GM18520 (cell line): ENCODE measurements around the gene PRDM15.

Experiments
- ATAC-seq: cut with Tn5 transposase; IDR thresholded peaks from one replicate; pipeline ENCODE4 v1.9.1; 2021; ENCODE audit not compliant: unreplicated experiment

The PRDM15 gene, protein sequence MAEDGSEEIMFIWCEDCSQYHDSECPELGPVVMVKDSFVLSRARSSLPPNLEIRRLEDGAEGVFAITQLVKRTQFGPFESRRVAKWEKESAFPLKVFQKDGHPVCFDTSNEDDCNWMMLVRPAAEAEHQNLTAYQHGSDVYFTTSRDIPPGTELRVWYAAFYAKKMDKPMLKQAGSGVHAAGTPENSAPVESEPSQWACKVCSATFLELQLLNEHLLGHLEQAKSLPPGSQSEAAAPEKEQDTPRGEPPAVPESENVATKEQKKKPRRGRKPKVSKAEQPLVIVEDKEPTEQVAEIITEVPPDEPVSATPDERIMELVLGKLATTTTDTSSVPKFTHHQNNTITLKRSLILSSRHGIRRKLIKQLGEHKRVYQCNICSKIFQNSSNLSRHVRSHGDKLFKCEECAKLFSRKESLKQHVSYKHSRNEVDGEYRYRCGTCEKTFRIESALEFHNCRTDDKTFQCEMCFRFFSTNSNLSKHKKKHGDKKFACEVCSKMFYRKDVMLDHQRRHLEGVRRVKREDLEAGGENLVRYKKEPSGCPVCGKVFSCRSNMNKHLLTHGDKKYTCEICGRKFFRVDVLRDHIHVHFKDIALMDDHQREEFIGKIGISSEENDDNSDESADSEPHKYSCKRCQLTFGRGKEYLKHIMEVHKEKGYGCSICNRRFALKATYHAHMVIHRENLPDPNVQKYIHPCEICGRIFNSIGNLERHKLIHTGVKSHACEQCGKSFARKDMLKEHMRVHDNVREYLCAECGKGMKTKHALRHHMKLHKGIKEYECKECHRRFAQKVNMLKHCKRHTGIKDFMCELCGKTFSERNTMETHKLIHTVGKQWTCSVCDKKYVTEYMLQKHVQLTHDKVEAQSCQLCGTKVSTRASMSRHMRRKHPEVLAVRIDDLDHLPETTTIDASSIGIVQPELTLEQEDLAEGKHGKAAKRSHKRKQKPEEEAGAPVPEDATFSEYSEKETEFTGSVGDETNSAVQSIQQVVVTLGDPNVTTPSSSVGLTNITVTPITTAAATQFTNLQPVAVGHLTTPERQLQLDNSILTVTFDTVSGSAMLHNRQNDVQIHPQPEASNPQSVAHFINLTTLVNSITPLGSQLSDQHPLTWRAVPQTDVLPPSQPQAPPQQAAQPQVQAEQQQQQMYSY

DNA sequence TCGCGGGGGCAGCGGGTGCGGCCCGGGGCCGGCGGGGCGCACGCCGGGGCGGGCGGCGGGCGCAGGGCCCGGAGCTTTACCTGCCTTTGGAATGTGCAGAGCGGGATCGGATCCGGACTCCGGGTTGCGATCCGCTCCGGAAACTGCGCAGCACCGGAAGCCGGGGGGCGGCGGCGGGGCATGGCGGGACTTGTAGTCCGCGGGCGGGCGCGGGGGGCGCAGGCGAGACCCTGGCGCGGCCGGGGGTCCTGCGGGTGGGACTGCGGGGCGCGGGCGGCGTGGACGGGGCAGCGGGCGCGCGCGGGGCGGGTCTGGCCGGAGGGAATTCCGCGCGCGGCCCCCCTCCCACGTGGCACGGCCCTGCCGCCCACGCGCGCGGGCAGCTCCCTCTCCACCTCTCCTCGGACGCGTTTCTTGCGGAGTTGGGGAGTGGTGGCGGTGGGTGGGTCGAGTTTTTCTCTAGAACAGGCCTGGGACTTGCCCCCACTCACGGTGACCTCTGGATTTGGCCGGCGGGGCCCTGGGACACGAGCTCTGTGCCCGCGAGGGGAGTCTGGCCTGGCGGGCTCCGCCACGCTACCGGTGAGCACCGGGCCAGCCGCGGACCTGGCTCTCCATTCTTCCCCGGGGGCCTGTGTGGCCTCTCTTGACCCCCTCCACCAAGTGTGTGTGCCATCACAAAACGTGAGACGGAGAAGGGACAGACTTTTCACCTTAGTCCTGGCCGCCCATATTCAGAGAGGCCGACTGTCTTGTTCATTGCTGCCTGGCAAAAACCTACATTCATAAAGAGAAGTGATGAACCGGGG, at the start of gene PRDM15:
PRDM15 (minus strand) TSS at position 155 of the 809 bp plus-strand sequence. CDS start 18,981 bp downstream, outside the sequence.
- ATAC-seq = peak; percentile 64

DNA sequence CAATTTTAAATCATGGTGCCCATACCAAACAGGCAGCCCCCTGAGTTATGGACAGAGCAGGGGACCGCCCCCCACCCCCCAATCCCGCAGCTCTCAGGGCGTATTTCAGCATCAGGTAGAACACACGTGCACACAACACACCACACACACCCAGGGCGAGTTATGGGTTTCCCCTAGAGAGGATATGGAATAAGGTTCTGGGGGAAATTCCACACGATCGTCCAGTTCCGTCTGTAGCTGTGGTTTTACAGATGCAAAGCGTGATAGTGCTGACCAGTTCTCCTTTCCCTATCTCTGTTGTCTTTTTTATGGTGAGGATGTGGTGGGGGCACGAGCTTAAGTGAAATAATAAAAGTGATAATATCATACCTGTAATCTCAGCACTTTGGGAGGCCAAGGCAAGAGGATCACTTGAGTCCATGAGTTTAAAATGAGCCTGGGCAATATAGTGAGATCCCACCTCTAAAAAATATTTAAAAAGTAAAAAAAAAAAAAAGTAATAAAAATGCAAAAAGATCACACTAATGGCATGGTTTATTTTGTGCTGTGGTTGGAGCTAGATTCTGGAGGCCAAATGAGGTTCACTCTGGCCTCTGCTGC, 49.6 kb upstream of the PRDM15 start:
- peak; percentile 70 for ATAC-seq

DNA sequence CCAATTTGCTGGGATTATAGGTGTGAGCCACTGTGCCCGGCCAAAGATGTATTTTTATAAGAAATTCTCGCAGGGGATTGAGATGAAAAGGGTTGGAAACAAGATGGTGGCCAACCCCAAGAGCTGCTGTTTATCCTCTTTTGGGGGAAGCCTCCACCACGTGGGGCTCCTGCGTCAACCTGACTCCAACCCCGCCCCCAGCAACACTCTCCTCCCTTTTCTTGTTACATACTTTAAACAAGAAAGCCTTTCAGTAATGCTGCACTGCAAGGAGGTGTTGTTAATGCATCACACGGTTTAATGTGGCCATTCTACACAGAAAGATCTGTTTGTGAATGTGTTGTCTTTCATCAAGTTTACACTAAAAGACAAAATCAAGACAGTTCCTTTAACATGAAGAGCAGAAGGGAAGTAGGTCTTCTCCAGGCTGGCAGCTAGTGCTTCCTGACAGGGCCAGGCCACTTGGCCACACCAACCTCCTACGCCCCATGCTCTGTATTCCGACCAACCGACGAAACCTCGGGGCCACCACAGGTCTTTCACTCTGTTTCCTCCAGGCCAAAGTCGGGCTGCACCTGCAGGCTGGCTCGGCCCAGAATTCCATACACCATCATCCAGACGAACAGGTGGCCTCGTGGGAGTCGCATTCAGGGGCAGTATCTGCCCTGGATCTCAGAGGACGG, 48.7 kb upstream of the PRDM15 start:
- ATAC-seq = no peak

DNA sequence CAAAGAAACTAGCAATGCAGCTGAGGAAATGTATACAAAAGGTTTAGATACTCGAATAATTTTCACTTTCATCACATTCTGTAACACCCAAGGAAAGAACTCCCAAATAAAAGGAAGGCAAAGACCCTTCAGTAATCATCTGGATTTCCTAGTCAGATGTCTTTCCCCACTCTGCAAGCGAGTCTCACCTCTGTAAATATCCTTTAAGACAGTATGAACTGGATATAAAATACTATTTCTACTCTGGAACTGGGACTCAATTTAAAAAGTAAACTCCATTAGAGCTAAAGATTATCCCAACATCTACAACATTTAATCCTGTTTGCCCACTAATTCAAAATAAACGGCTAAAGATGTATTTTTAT, 47.6 kb upstream of the PRDM15 start:
- ATAC-seq = no peak

DNA sequence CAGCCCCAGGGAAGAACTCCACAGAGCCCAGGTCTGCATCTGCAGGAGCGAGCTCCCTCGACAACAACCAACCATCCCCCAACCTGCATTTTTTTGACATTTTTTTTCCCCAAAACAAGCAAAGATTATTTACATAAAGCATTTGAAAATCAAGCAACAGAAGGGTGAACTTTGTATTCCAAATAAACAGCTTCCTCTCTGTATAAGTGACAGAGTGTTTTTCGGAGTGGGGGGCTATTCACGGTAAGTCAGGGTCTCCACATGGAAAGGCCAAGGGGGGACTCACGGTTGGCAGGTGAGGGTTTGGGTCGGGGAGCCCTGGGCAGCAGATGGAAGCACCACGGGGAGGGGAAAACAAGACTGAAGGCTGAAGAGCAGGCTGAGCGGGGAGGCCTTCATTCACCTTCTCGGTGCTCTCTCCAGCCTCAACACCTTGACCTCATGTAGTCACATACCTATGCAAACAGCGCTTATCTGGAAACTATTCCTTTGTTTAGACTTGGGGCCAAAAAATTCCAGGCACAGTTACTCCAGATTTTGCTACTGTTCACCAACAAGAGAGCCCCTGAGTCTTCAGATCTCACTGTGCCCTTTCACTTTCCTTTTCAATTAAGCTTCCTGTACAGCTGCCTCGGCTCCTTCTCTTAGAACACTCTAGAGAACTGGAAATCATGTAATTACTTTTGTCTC, 47.1 kb upstream of the PRDM15 start:
- peak; percentile 39 for ATAC-seq

DNA sequence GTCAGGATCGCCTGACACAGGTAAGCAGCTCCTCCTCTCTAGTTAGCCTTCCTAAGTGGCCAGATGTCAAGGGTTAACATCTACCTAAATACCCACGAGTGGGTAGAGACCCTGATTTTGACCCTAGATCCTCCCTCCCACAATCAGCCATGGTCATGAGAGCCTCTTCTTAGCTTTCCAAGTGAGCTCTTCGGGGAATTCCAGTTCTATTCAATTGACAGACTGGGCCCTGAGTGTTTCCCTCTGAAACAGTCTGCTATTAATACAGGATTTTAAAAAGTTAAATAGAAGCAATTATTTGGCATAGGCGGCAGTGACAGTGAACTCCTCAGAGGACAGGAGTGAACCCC, 46.6 kb upstream of the PRDM15 start:
- ATAC-seq = no peak

DNA sequence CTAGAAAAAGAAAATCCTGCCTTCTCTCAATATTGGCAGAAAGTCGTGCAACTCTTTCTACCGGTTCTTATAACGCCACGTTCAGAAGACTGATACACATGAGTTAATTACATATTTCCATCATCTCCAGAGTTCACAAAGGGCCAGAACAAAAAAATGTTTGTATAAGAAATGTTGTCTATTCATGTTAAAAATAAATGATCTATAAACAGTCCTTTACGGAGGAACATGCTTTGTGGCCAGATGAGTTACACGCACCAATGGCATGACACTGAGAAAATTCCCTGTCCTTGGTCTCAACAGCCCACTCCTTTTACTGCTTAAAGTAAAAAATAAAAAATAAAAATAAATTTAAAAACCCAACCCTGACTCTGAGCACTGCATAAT, 45.2 kb upstream of the PRDM15 start:
- ATAC-seq = no peak

DNA sequence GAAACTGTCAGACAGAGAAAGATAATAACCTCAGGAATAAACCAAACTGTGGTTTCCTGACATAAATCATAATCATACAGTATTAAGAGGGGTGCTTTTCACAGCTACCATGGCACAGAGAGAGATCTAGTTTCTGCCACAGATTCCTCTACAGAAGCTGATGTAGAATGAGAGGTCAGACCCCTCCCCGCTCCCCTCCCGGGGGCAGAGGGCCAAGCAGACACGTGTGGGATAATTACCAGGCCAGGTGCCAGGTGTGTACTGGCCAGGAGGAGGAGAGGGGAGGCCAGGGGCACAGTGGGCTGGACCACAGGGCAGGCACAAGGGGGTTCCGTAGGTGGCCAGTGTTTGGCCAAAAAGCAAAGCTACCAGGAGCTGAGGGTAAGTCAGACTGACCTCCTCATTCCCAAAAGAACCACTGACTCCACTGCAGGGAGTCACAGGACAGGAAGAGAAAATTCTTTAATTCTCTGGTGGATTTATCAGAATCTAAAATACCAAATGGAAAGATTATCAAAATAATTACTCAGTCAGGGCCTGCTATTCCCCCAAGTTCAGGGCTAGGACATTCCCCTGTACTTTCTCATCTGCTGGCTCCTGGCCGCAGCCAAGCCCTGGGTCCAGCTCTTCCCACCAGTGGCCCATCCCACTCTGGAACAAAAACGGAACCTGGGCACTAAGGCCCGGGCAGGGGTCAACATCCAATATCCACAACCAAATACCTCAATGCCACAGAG, 44.7 kb upstream of the PRDM15 start:
- ATAC-seq = no peak

DNA sequence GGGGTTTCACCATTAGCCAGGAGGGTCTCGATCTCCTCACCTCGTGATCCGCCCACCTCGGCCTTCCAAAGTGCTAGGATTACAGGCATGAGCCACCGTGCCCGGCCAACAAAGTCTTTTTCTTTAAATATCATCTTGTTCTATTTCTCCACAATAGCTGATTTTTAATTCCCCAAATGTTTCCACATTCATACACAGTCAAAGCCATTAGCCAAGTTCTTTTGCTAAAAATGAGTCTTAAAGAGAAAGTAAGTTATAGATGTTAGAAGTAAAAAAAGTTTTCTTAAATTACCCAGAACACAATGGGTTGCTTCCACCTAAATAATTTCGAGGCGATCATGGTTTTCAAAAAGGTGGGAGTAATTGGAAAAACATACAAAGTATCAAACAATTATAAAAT, 44.0 kb upstream of the PRDM15 start:
- ATAC-seq = no peak

DNA sequence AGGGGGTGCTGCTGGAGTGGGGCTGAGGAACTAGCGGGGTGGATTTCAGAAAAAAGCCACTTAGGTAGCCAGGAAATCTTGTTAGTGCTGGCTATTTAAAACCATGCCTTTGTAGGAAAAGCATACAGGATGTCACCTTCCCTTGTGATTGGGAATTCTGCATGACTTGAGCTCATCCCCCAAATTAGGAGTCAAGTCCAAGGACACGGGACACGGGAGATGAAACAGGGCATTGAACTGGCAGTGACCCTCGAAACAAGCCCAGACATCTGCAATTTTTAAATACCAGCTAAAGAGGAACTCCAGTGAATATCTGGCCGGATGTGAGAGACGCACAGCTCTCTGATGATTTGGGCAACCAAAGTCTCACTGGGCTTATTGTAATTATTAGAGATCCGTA, 41.9 kb upstream of the PRDM15 start:
- ATAC-seq = no peak

DNA sequence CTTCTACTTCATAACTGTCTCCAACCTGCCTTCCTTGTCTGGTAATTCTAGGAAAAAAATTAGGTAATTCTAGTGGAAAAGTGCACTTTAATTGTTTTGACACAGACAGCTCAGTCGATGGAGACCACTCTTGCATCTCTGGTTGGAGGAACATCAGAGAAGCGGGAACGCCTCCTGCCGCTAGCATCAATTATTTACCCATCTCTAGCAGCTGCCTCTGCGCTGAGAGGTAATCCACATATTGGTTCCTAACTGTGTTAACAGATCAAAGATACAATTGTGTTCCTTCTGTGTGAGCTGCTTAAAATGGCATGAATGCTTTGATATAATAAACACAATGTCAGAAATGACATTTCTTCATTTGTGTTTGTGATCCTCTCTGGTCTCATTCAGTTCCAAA, 41.3 kb upstream of the PRDM15 start:
- ATAC-seq = no peak

DNA sequence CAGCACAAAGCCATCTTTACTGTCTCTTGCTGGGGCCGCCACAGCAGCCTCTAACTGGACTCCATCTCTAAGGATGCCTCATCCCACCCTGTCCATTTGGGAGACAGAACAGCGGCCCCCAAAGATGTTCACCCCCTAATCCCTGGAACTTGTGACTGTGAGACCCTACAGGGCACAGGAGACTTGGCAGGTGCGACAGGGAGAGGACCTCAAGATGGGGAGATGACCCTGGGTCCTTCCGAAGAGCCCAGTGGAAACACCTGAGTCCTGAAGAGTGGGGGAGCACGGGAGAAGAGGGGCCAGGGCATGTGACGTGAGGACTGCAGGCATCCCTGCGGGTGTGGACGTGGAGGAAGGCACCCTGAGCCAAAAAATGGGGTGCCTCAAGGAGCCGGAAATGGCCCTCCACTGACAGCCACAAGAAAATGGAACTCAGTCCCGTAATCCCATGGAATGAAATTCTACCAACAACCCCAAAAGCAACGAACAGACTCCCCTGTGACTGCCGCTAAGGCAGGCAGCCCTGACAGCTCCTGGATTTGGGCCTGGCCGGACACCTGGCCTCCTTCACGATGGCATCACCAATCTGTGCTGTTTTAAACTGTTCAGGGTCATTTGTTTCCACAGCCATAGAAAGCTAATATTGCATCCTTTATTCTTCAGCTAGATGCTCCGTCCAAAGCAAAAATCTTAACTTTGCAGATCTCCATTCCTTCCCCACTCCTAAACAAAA, 40.7 kb upstream of the PRDM15 start:
- no peak for ATAC-seq

DNA sequence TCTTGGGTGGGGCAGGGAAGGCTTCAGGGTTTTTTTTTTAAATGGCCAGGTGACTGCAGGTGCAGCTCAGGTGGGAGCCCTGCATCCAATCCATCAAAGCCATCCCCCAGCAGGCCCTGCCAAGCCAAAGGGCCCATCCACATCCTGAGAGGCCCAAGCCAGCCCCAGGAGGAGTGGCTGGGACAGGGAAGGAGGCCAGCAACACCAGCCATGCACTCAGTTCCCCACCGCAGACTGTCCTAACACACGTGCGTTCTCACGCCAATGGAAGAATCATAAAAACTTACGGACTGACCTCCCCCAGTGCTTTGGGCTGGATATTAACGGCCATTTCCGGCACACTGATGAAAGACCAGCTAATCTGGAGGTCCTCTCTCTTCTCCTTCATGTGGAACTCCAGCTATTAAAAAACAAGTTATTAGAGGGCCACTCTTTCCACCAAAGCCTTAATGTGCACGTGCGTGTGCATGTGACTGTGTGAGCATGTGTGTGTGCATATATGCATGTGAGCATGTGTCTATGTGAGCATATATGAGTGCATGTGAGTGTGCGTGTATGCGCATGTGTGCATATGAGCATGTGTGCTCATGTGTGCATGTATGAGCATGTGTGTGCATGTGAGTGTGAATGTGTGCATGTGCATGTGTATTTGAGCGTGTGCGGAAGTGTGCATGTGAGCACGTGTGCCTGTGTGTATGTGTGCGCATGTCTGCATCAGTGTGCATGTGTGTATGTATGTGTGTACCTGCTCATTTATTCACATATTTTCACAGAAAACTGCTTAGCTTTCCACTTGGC, 39.6 kb upstream of the PRDM15 start:
- ATAC-seq = no peak

DNA sequence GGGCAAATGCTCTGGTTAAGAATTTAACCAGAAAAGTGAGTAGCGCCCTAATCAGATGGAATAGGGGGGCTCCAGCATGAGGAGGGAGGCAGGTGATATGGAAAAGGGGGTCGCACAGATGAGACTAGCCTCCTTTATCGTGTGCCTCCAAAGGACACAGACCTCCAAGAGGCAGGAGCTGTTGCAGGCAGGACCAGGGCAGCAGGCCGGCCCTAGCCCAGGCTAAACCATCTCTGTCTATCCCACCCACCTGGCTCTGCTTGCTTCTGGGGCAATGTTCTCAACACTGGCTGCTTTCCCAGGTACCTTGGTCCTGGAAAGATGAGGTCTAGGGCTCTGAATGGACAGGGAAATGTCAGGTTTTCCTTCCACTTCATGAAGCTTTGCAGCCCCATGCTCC, 38.4 kb upstream of the PRDM15 start:
- ATAC-seq = no peak

DNA sequence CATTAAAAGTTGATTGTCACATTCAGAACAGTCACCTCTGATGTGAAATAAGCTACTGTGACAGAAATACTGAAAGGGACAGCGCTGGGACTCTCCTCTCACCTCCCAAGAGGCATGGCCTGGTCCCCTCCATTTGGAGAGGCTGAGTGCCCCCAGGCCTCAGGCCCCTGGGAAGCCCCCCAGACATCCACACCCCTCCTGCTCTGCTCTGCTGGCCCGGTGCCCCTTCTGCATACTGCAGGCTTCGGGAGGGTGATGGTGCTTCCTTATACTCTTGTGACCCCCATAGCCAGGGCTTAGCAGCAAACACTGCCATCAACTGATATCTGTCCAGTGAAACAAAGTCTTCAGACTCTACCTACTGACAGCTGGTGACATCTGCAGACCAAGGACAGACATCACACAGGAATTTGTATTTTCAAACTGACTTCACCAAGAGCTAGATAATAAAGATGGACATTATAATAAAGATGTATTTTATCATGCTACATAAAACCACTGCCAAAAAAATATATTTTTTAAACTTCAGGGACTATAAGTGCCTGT, 37.8 kb upstream of the PRDM15 start:
- ATAC-seq = no peak

DNA sequence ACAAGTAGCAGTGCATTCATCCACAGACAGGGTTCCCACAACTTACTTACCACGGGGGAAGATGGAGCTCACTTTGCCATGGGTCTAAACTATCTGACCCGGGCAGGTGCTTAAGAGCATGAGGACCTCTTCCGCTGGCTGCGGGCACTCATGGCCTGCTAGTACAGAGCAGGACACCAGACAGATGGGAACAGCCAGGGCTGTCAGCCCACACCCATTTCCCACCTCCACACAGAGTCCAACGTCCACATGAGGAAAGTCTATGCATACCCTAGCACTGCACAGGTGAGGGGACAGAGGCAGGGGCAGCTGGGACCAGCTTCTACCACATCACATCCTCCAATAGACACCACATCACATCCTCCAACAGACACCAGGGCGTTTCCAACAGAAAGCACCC, 35.8 kb upstream of the PRDM15 start:
- ATAC-seq = no peak

DNA sequence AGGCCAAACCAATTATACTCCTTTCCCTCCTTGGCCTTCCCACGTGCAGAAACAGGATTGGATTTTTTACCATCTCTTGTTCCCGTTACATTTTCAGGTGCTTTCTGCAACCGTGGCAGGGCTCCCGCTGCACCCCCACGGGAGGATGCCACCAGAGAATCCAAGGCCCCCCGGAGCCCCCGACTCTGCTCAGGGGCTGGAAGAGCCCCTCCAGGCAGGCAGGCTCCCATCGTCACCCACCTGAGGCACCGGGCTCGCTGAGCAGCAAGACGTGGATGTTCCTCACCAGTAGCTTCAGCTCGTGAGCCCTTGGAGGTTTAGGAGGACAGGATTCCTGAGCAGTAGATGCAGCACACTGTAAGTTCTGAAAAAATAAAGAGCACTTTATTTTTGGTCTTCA, 35.2 kb upstream of the PRDM15 start:
- ATAC-seq = no peak
